ENCODE measurements around the gene KIF12. TPM values are rescaled to one million over a fixed set of nuclear protein-coding genes. Genes with fewer than 3 reads are reported as not detected.

The KIF12 gene
- total RNA-seq, 4 donors from 2014 or later = 1.5 to 5.4 (median 2.7) TPM

DNA sequence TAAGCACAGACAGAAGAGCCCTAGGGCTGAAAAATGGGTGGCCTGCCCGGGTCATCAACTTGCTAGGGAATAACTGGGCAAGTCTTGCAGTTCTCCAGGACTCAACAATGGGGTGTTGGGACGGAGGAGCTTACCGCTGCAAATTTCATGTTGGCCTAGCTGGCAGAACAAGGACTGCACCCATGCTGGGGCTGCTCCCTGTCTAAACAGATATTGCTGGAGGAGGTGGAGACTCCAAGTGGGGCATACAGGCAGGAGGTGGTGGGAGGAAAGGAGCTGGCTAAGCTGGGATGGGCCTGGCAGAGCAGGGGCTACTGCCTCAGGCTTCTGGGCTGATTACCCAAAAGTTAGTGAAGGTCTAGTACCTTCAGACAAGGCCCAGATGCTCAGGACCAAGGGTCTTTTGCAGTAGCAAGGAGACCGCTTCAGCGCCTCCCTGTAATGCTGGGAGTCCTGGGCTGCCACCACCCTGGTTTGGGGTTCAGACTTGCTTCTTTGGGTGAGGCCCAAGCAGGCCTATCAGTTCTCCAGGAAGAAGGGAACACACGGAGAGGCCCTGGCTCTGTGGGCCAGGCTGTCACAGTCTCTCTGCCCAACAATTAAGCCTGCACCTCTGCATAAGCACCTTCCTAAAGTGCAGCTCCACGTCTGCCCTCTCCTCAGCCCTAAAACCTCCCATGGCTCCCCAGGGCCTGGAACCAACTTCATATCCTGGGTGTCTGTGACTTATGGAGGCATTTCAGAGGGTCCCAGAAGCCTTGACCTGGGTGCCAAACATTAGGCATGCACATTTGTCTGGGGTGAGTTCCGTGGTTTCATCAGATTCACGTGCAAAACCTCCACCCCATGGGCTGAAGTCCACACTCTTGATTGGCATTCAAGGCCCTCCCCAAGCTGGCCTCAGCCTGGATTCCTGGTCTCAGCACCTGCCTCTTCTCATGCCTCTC, 24.2 kb upstream of the KIF12 start:
- Histone ChIP-seq H3K36me3 (no peaks in the 10 kb centered on the region), H3K4me1 (no peaks in the 10 kb centered on the region), H3K27ac (no peak overlapping the region), H3K4me3 (no peak overlapping the region), H3K9me3 (no peaks in the 10 kb centered on the region), H3K27me3 (no peaks in the 10 kb centered on the region)
- TF ChIP-seq POLR2A (IDR thresholded peaks at IDR 0.05) = no peak
- TF ChIP-seq, protein P1, sequence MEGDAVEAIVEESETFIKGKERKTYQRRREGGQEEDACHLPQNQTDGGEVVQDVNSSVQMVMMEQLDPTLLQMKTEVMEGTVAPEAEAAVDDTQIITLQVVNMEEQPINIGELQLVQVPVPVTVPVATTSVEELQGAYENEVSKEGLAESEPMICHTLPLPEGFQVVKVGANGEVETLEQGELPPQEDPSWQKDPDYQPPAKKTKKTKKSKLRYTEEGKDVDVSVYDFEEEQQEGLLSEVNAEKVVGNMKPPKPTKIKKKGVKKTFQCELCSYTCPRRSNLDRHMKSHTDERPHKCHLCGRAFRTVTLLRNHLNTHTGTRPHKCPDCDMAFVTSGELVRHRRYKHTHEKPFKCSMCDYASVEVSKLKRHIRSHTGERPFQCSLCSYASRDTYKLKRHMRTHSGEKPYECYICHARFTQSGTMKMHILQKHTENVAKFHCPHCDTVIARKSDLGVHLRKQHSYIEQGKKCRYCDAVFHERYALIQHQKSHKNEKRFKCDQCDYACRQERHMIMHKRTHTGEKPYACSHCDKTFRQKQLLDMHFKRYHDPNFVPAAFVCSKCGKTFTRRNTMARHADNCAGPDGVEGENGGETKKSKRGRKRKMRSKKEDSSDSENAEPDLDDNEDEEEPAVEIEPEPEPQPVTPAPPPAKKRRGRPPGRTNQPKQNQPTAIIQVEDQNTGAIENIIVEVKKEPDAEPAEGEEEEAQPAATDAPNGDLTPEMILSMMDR (IDR thresholded peaks at IDR 0.05) = no peak
- DNase-seq = no peak
- intact Hi-C loops (cut with DNase I; ENCODE audit: low total_unique reads) = no loop called here

DNA sequence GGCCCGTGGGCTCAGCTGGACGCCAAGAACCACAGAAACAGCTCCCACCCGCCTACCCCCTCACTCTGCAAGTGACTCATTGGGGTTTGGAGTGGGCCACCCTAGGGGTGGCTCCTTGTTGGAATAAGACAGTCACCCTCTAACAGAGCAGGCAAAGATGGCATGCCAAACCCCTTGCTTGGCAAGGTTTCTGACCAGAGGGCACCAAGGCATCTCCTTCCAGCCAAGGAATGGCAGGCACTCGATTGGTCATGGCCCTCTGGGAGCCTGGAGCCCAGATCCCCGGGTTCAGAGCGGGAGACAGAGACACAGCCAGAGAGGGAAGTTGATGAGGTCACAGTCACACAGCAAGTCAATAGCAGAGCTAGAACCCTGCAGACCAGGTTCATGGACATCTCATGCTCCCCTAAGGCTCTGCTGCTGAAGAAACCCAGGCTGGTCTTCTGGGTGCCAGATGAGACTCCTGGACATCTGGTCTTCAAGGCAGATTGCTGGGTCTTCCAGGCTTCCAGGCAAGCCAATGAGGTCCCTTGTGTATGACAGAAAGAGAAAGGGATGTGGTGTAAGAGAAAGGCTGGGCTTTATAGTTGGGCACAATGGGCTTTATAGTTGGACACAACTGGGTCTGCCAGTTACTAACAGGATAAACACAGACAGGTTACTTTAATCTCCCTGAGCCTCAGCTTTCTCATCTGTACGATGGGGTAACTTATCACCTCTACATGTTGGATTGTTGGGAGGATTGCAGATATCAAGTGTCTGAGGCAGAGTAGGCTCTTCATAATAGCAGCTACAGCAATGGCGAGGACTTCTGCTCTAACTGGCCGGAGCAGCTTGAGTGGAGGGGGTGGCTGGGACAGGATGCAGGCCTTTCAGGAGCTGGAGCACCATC, 23.3 kb upstream of the KIF12 start:
- Histone ChIP-seq H3K36me3 (no peaks in the 10 kb centered on the region), H3K27ac (no peak overlapping the region), H3K27me3 (no peaks in the 10 kb centered on the region), H3K9me3 (no peaks in the 10 kb centered on the region), H3K4me3 (no peak overlapping the region), H3K4me1 (no peaks in the 10 kb centered on the region)
- intact Hi-C loops (cut with DNase I; ENCODE audit: low total_unique reads) = no loop called here
- DNase-seq = no peak
- no peak for TF ChIP-seq POLR2A (IDR thresholded peaks at IDR 0.05)
- TF ChIP-seq, protein P1 (IDR thresholded peaks at IDR 0.05) = no peak

DNA sequence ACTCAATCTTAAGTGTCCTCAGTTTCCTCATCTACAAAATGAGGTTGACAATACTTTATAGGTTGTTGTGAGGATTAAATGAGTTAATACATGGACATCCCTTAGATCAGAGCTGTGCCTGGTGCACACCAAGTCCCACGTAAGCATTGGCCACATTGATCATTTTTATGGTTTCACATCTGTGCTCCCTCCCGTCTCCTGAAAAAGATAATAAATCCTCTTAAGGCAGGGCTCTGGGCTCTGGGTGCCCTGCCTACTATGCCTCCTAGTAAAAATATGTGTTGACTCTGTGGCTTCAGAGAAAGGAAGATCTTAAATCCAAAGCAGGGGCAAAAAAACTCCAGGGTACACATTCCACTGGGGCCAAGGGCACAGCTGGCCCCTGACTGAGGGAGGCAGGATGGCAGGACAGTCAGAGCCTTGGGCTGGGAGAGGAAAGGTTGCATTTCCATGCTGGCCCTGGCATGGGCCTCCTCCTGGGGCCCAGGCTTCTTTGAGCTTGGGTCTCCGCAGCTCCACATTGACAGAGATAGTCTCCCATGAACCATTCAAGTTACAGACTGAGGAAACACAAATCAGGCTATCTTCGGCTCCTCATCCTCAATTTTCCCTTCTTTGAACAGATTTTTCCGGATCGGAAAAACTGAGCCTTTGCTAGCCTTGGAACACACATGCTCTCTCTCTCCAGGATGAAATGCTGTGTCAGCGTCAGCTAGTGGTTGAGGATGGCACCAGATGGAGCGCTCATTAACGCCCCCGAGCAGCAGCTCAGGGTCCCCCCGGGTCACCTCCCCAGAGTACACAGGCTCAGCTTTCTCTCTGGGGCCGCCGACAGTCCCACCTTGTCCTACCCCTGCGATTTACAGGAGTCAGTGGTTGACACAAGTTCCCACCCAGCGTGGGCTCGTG, 22.4 kb upstream of the KIF12 start:
- no peak for DNase-seq
- TF ChIP-seq, protein P1 (IDR thresholded peaks at IDR 0.05) = no peak
- no peak for TF ChIP-seq POLR2A (IDR thresholded peaks at IDR 0.05)
- Histone ChIP-seq H3K4me1 (no peaks in the 10 kb centered on the region), H3K9me3 (no peaks in the 10 kb centered on the region), H3K36me3 (no peaks in the 10 kb centered on the region), H3K27ac (no peak overlapping the region), H3K27me3 (no peaks in the 10 kb centered on the region), H3K4me3 (no peak overlapping the region)
- intact Hi-C loops (cut with DNase I; ENCODE audit: low total_unique reads) = no loop called here

DNA sequence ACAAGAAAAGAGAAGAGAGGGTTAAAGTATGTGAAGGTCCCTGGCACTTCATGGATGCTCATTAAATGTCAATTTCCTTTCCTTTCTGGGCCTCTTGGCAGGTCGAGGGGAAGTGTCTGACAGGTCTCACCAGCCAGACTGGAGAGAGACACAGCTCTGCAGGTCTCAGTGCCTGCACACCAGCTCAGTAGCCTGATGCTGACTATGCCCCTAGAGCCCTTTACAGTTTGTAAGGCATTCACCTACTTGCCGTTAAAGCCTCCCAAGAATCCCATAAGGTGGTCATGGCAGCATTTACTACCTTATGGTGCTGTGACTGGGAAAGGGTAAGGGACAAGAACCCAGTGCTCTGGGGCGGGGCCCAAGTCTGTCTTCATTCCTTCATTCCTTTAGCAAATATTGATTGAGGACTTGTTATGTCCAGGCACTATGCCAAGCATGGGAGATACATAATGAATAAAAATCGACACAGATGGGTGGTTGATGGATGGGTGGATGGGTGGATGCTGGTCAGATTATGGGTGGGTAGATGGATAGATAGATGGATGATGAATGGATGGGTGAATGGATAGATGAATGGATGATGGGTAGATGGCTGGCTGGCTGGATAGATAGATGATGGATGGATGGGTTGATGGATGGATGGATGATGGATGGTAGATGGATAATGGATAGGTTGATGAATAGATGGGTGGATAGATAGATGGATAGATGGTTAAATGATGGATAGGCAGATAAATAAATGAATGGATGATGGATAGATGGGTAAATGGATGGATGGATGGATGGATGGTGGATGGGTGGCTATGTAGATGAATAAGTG, 21.3 kb upstream of the KIF12 start:
- Histone ChIP-seq H3K4me1 (no peaks in the 10 kb centered on the region), H3K27ac (no peak overlapping the region), H3K27me3 (no peaks in the 10 kb centered on the region), H3K4me3 (no peak overlapping the region), H3K36me3 (no peaks in the 10 kb centered on the region), H3K9me3 (no peaks in the 10 kb centered on the region)
- TF ChIP-seq, protein P1 (IDR thresholded peaks at IDR 0.05) = no peak
- TF ChIP-seq POLR2A (IDR thresholded peaks at IDR 0.05) = no peak
- DNase-seq = no peak
- intact Hi-C loops (cut with DNase I; ENCODE audit: low total_unique reads) = no loop called here
